GM10266 (cell line): Measurements from ENCODE around the gene FBXO17.

Experiments used
- DNase-seq: peaks from one replicate; pipeline ENCODE4 v3.0.0; 2012; ENCODE audit errors: extremely low spot score
- CTCF ChIP-seq: IDR thresholded peaks from 2 replicates; pipeline ENCODE4 v1.5.1; 2012; ENCODE audit warnings: mild to moderate bottlenecking, low read depth; ENCODE audit not compliant: control insufficient read depth, insufficient read depth; ENCODE audit errors: missing control alignments

The FBXO17 gene

GRCh38 chr19:38920602-38921419, 54.7 kb downstream of the FBXO17 start:
- TF ChIP-seq CTCF: no peak
- no peak for DNase-seq

- no peak for TF ChIP-seq CTCF
Observed at GRCh38 chr19:38919837-38920601, 55.5 kb downstream of the FBXO17 start.

DNA sequence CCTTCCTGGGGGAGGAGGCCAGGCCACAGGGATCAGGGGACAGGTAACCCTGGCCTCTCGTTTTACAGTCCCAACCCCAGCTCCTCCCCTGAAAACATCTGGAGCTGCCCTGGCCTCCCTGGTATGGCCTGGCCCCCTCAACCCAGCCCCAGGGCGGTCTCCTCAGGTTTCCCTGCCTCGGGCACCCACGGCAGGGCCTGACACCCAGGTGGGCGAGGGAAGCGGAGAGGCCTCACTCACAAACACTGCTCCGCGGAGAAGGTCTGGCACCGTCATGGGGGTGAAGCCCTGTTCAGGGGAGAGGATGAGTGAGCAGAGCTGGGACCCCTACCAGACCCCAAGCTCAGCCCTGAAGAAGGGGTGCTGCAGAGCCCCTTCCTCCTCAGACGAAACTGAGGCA, 57.0 kb downstream of the FBXO17 start:
- no peak for TF ChIP-seq CTCF
- DNase-seq: no peak

More at GRCh38 chr19:38919837-38920601, 55.5 kb downstream of the FBXO17 start:
- no peak for DNase-seq

- TF ChIP-seq CTCF: no peak
- no peak for DNase-seq
Observed at GRCh38 chr19:38917921-38918491, 57.5 kb downstream of the FBXO17 start.

DNA sequence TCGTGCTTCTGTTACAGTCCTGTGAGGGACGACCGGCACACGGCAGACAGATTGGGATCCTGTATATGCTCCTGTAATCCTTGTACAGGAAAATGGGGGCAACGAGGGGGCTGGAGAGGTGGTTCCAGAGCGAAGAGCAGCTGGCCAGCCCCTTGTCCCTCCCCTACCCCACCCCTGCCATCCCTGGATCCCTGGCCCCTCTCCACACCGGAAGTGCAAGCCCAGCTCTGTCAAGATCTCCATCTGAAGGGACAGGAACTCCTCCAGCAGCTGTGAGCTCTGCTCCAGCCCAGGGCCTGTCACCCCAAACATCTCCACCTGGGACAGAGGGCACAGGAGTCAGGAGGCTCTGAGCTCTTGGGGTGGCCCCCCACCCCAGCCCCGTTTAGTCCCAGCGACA, 58.0 kb downstream of the FBXO17 start:
- TF ChIP-seq CTCF: no peak

GRCh38 chr19:38915329-38916321, 59.9 kb downstream of the FBXO17 start:
- TF ChIP-seq CTCF: no peak
- no peak for DNase-seq

More for the DNA sequence above, 58.0 kb downstream of the FBXO17 start:
- no peak for DNase-seq
